HEK293 (cell line): ENCODE data around the gene GBGT1.

ENCODE experiments used
- AEBP2 ChIP-seq: fragments of 450-650 bp; formaldehyde crosslinking; IDR thresholded peaks from 2 replicates; pipeline ENCODE4 v1.5.1; 2016; ENCODE audit warnings: missing biosample characterization, missing genetic modification characterization, borderline replicate concordance
- BCL11B ChIP-seq: fragments of 450-650 bp; formaldehyde crosslinking; IDR thresholded peaks from 2 replicates; pipeline ENCODE4 v1.5.1; 2016; ENCODE audit warnings: low read depth, missing biosample characterization, missing genetic modification characterization
- IKZF3 ChIP-seq: fragments of 450-650 bp; IDR thresholded peaks from 2 replicates; pipeline ENCODE4 v1.5.0; 2018; ENCODE audit warnings: missing biosample characterization, mild to moderate bottlenecking, missing genetic modification characterization, moderate library complexity
- KLF1 ChIP-seq: fragments of 450-650 bp; formaldehyde crosslinking; IDR thresholded peaks from 2 replicates; pipeline ENCODE4 v1.5.1; 2016; ENCODE audit warnings: missing biosample characterization, missing genetic modification characterization
- KLF16 ChIP-seq: fragments of 450-650 bp; formaldehyde crosslinking; IDR thresholded peaks from 2 replicates; pipeline ENCODE4 v1.5.1; 2017; ENCODE audit warnings: missing biosample characterization, missing genetic modification characterization
- KLF17 ChIP-seq: fragments of 450-650 bp; formaldehyde crosslinking; IDR thresholded peaks from 2 replicates; pipeline ENCODE4 v1.5.1; 2016; ENCODE audit warnings: missing biosample characterization, missing genetic modification characterization
- SP7 ChIP-seq: fragments of 450-650 bp; formaldehyde crosslinking; IDR thresholded peaks from 2 replicates; pipeline ENCODE4 v1.5.1; 2016; ENCODE audit warnings: missing biosample characterization, missing genetic modification characterization
- WT1 ChIP-seq: fragments of 450-650 bp; formaldehyde crosslinking; IDR thresholded peaks from 2 replicates; pipeline ENCODE4 v1.5.1; 2016; ENCODE audit warnings: missing biosample characterization, missing genetic modification characterization
- ZBTB21 ChIP-seq: fragments of 450-650 bp; formaldehyde crosslinking; IDR thresholded peaks from 2 replicates; pipeline ENCODE4 v1.5.1; 2017; ENCODE audit warnings: missing biosample characterization, missing genetic modification characterization
- ZIC2 ChIP-seq: fragments of 450-650 bp; formaldehyde crosslinking; IDR thresholded peaks from 2 replicates; pipeline ENCODE4 v1.5.1; 2016; ENCODE audit warnings: missing biosample characterization, missing genetic modification characterization
- ZNF184 ChIP-seq: fragments of 450-650 bp; IDR thresholded peaks from 2 replicates; pipeline ENCODE4 v1.5.1; 2018; ENCODE audit warnings: missing biosample characterization, mild to moderate bottlenecking, missing genetic modification characterization
- ZNF302 ChIP-seq: fragments of 450-650 bp; formaldehyde crosslinking; IDR thresholded peaks from 2 replicates; pipeline ENCODE4 v1.5.1; 2016; ENCODE audit warnings: missing biosample characterization, missing genetic modification characterization, low read depth
- ZNF324 ChIP-seq: fragments of 450-650 bp; formaldehyde crosslinking; IDR thresholded peaks from 2 replicates; pipeline ENCODE4 v1.5.1; 2016; ENCODE audit warnings: missing biosample characterization, missing genetic modification characterization
- ZNF350 ChIP-seq: fragments of 450-650 bp; formaldehyde crosslinking; IDR thresholded peaks from 2 replicates; pipeline ENCODE4 v1.5.0; 2017; ENCODE audit warnings: missing biosample characterization, mild to moderate bottlenecking, missing genetic modification characterization
- ZNF366 ChIP-seq: fragments of 450-650 bp; formaldehyde crosslinking; conservative IDR thresholded peaks from 2 replicates; pipeline ENCODE4 v1.5.1; 2016; ENCODE audit warnings: missing biosample characterization, missing genetic modification characterization
- ZNF391 ChIP-seq: fragments of 450-650 bp; formaldehyde crosslinking; IDR thresholded peaks from 2 replicates; pipeline ENCODE4 v1.5.1; 2016; ENCODE audit warnings: low read depth, missing biosample characterization, missing genetic modification characterization, borderline replicate concordance
- ZNF394 ChIP-seq: fragments of 450-650 bp; formaldehyde crosslinking; IDR thresholded peaks from 2 replicates; pipeline ENCODE4 v1.5.1; 2016; ENCODE audit warnings: missing biosample characterization, missing genetic modification characterization, mild to moderate bottlenecking, moderate library complexity, borderline replicate concordance
- ZNF433 ChIP-seq: fragments of 450-650 bp; formaldehyde crosslinking; IDR thresholded peaks from 2 replicates; pipeline ENCODE4 v1.5.1; 2016; ENCODE audit warnings: missing biosample characterization, missing genetic modification characterization, low read depth
- ZNF518A ChIP-seq: fragments of 450-650 bp; formaldehyde crosslinking; conservative IDR thresholded peaks from 2 replicates; pipeline ENCODE4 v1.5.1; 2016; ENCODE audit warnings: low read depth, missing biosample characterization, missing genetic modification characterization
- ZNF624 ChIP-seq: fragments of 450-650 bp; formaldehyde crosslinking; IDR thresholded peaks from 2 replicates; pipeline ENCODE4 v1.5.1; 2017; ENCODE audit warnings: missing biosample characterization, missing genetic modification characterization
- ZNF654 ChIP-seq: fragments of 450-650 bp; formaldehyde crosslinking; IDR thresholded peaks from 2 replicates; pipeline ENCODE4 v1.5.1; 2016; ENCODE audit warnings: low read depth, missing biosample characterization, missing genetic modification characterization
- ZNF660 ChIP-seq: fragments of 450-650 bp; IDR thresholded peaks from 2 replicates; pipeline ENCODE4 v1.5.1; 2018; ENCODE audit warnings: missing biosample characterization, mild to moderate bottlenecking, missing genetic modification characterization
- ZNF777 ChIP-seq: fragments of 450-650 bp; formaldehyde crosslinking; IDR thresholded peaks from 2 replicates; pipeline ENCODE4 v1.5.1; 2017; ENCODE audit warnings: missing biosample characterization, missing genetic modification characterization, borderline replicate concordance
- ZNF792 ChIP-seq: fragments of 450-650 bp; formaldehyde crosslinking; IDR thresholded peaks from 2 replicates; pipeline ENCODE4 v1.5.1; 2016; ENCODE audit warnings: missing biosample characterization, missing genetic modification characterization
- ZNF843 ChIP-seq: fragments of 450-650 bp; formaldehyde crosslinking; IDR thresholded peaks from 2 replicates; pipeline ENCODE4 v1.5.1; 2016; ENCODE audit warnings: missing biosample characterization, missing genetic modification characterization
- TF ChIP-seq, protein P1 (sequence below): fragments of 450-650 bp; formaldehyde crosslinking; IDR thresholded peaks from 2 replicates; pipeline ENCODE4 v1.5.1; 2016; ENCODE audit warnings: missing biosample characterization, missing genetic modification characterization
- TF ChIP-seq, protein P2 (sequence below): fragments of 450-650 bp; formaldehyde crosslinking; IDR thresholded peaks from 2 replicates; pipeline ENCODE4 v1.5.1; 2016; ENCODE audit warnings: missing biosample characterization, missing genetic modification characterization, low read depth

GBGT1 gene

GRCh38 chr9:133144142-133144903 is 19.4 kb downstream of the GBGT1 start (continued):
- TF ChIP-seq ZNF777 (tag by site-specific recombination) (no peak), ZNF792 (tag by site-specific recombination) (no peak), AEBP2 (tag by site-specific recombination) (no peak), ZNF394 (tag by site-specific recombination) (peak; percentile 68), ZNF184 (tag by site-specific recombination) (peak; percentile 53; the same call in 1 of the 2 replicates), ZNF391 (tag by site-specific recombination) (peak; percentile 80; the same call in 1 of the 2 replicates), ZNF518A (tag by site-specific recombination) (no peak), ZNF654 (tag by site-specific recombination) (peak; percentile 49), KLF1 (tag by site-specific recombination) (peak; percentile 97), IKZF3 (tag by site-specific recombination) (peak; percentile 45; the same call in 1 of the 2 replicates), ZIC2 (tag by site-specific recombination) (peak; percentile 97), SP7 (peak; percentile 92), ZNF324 (peak; percentile 72; the same call in 1 of the 2 replicates), ZNF843 (tag by site-specific recombination) (peak; percentile 41; the same call in 1 of the 2 replicates), ZBTB21 (tag by site-specific recombination) (peak; percentile 65), ZNF624 (tag by site-specific recombination) (no peak), ZNF433 (tag by site-specific recombination) (no peak), KLF16 (tag by site-specific recombination) (peak; percentile 95), WT1 (tag by site-specific recombination) (peak; percentile 19; the same call in 1 of the 2 replicates), ZNF350 (tag by site-specific recombination) (no peak), BCL11B (tag by site-specific recombination) (peak; percentile 90), ZNF366 (tag by site-specific recombination) (0 out of 2 replicates have a peak, but pooled peaks have one; percentile 10), KLF17 (tag by site-specific recombination) (peak; percentile 96), ZNF302 (tag by site-specific recombination) (no peak), ZNF660 (tag by site-specific recombination) (peak; percentile 79)
- TF ChIP-seq, protein P1, sequence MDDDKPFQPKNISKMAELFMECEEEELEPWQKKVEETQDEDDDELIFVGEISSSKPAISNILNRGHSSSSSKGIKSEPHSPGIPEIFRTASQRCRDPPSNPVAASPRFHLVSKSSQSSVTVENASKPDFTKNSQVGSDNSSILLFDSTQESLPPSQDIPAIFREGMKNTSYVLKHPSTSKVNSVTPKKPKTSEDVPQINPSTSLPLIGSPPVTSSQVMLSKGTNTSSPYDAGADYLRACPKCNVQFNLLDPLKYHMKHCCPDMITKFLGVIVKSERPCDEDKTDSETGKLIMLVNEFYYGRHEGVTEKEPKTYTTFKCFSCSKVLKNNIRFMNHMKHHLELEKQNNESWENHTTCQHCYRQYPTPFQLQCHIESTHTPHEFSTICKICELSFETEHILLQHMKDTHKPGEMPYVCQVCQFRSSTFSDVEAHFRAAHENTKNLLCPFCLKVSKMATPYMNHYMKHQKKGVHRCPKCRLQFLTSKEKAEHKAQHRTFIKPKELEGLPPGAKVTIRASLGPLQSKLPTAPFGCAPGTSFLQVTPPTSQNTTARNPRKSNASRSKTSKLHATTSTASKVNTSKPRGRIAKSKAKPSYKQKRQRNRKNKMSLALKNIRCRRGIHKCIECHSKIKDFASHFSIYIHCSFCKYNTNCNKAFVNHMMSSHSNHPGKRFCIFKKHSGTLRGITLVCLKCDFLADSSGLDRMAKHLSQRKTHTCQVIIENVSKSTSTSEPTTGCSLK (tag by site-specific recombination): no peak
- TF ChIP-seq, protein P2, sequence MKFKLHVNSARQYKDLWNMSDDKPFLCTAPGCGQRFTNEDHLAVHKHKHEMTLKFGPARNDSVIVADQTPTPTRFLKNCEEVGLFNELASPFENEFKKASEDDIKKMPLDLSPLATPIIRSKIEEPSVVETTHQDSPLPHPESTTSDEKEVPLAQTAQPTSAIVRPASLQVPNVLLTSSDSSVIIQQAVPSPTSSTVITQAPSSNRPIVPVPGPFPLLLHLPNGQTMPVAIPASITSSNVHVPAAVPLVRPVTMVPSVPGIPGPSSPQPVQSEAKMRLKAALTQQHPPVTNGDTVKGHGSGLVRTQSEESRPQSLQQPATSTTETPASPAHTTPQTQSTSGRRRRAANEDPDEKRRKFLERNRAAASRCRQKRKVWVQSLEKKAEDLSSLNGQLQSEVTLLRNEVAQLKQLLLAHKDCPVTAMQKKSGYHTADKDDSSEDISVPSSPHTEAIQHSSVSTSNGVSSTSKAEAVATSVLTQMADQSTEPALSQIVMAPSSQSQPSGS: peak; percentile 59; the same call in 1 of the 2 replicates
